ENCODE data around the gene CIB2. TPM values are rescaled to one million over a fixed set of nuclear protein-coding genes. Genes with fewer than 3 reads are reported as not detected.
A peak's percentile ranks its signal among the peaks of the same experiment; 100 is the strongest.

Gene CIB2
- total and polyA plus RNA-seq, 2 donors (not counting 1 experiment from before 2014, with no cell fraction given) = 0.97 to 3.2 TPM

DNA sequence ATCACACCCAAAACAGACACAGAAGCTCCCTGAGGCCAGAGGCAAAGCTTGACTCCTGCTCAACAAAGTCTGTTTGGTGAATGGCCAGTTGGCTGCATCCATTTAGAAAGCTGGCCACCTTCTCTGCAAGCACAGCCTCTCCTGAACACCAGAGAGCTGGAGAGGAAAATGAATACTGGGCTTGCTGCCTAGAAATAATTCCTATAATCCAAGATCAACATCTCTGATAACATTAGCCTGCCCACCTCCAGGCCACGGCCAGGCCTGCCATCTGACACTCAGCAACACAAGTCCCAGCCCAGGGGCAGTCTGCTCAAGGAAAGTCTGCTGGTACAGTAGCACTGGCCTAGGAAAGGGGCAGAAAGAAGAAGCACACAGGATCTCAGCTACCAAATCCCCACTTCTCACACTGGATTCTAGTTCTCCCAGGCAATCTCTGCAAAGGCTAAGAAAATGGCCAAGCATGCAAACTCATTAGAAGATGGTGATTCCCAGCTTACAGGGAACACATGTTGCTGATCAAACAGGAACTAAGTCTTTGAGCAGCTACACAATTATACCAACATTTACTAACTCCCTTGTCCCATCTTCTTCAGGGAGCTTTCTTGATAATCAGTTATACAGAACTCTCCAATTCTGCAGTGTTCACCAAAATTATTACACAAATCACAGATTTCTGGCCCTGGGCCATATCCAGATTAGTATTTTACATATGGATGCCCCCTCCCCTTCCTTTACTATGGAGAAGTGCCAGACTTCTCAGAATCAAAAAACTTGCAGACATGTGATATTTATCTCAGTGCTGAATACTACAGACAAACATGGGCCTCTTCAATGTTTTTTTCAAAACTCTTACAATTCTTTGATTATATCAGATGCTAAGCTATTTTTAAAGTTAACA lies 63.7 kb downstream of the CIB2 start:
- peaks cover 8% of the 10 kb centered on the region for H3K4me1 Mint-ChIP-seq
- H3K79me2 ChIP-seq (ENCODE audit: control insufficient read depth, insufficient read depth, low read length) = peaks cover 73% of the 10 kb centered on the region
- no peaks in the 10 kb centered on the region for H3K9me3 Mint-ChIP-seq (ENCODE audit: insufficient read depth)
- peak overlapping the region; percentile 69 for H3K4me2 ChIP-seq (replicated peaks; ENCODE audit: low read depth, low read length, poor library complexity, severe bottlenecking)
- DNase-seq (no peak), ATAC-seq (ENCODE audit: low read depth) (no peak)
- no peak overlapping the region for H3K9ac ChIP-seq (ENCODE audit: low read length)
- no peaks in the 10 kb centered on the region for H3K27me3 Mint-ChIP-seq
- no peak overlapping the region for H3K27ac Mint-ChIP-seq
- H3K4me3 Mint-ChIP-seq = peak overlapping the region; percentile 8
- H3K4me1 ChIP-seq (ENCODE audit: control insufficient read depth in 2 of 2, insufficient read depth in 2 of 2, low read length in 2 of 2) = peaks cover 56 to 58% of the 10 kb centered on the region in 2 donors
- ChIA-PET POLR2A (interaction anchor here (0.7 to 0.8 kb wide), 2 partner anchors 11 to 31 kb away, joined by 3 to 10 read pairs; no protein-coding TSS in a partner anchor), CTCF (interaction anchor here (1.0 to 4.5 kb wide), 5 partner anchors 9 to 68 kb away, joined by 3 to 19 read pairs (median 6); no protein-coding TSS in a partner anchor)
- intact Hi-C loops (cut with micrococcal nuclease) = loop anchor here (2.0 to 5.0 kb wide), 2 partner anchors 13 to 35 kb away; no protein-coding TSS in a partner anchor
- H3K4me3 ChIP-seq (ENCODE audit: control extremely low read depth in 1 of 5, extremely low read depth in 1 of 5, insufficient read depth in 1 of 5, low read depth in 2 of 5, low read length in 4 of 5) = no peak overlapping the region
- no peaks in the 10 kb centered on the region for H3K9me3 ChIP-seq (ENCODE audit: control extremely low read depth in 1 of 3, control insufficient read depth in 2 of 3, insufficient read depth in 1 of 3, low read length in 2 of 3)
- no peak for TF ChIP-seq EZH2 (IDR thresholded peaks at IDR 0.05; ENCODE audit: borderline replicate concordance, insufficient read depth, low read depth, low read length, poor library complexity, severe bottlenecking)
- TF ChIP-seq, protein P1, sequence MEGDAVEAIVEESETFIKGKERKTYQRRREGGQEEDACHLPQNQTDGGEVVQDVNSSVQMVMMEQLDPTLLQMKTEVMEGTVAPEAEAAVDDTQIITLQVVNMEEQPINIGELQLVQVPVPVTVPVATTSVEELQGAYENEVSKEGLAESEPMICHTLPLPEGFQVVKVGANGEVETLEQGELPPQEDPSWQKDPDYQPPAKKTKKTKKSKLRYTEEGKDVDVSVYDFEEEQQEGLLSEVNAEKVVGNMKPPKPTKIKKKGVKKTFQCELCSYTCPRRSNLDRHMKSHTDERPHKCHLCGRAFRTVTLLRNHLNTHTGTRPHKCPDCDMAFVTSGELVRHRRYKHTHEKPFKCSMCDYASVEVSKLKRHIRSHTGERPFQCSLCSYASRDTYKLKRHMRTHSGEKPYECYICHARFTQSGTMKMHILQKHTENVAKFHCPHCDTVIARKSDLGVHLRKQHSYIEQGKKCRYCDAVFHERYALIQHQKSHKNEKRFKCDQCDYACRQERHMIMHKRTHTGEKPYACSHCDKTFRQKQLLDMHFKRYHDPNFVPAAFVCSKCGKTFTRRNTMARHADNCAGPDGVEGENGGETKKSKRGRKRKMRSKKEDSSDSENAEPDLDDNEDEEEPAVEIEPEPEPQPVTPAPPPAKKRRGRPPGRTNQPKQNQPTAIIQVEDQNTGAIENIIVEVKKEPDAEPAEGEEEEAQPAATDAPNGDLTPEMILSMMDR (IDR thresholded peaks at IDR 0.05) = no peak
- no peak overlapping the region for H3K27ac ChIP-seq (ENCODE audit: low read length in 2 of 2)
- WGBS (ENCODE audit: insufficient coverage) = 100% methylated on average over 1 of the region's 1 CpG
- peaks cover 0 to 8% (median 0%) of the 10 kb centered on the region in 4 experiments for H3K27me3 ChIP-seq (replicated peaks in 1 of 4; ENCODE audit: control extremely low read depth in 1 of 4, control insufficient read depth in 3 of 4, insufficient read depth in 4 of 4, low read length in 3 of 4)
- H2AFZ ChIP-seq (ENCODE audit: insufficient read depth, low read depth, low read length, poor library complexity, severe bottlenecking) = no peak overlapping the region
- H4K20me1 ChIP-seq (ENCODE audit: control insufficient read depth, insufficient read depth, low read length, poor library complexity, severe bottlenecking) = peaks cover 8% of the 10 kb centered on the region
- H3K36me3 ChIP-seq (replicated peaks in 1 of 2; ENCODE audit: control extremely low read depth in 1 of 2, control insufficient read depth in 1 of 2, extremely low read depth in 1 of 2, insufficient read depth in 2 of 2, low read length in 1 of 2) = no peaks in the 10 kb centered on the region
